GM21528 (cell line): Measurements from ENCODE around the gene TMEM158.

Experiments
- ATAC-seq: cut with Tn5 transposase; IDR thresholded peaks from one replicate; pipeline ENCODE4 v1.9.1; 2021; ENCODE audit warnings: mild to moderate bottlenecking, moderate library complexity; ENCODE audit not compliant: unreplicated experiment, low FRiP score

TMEM158 gene

DNA sequence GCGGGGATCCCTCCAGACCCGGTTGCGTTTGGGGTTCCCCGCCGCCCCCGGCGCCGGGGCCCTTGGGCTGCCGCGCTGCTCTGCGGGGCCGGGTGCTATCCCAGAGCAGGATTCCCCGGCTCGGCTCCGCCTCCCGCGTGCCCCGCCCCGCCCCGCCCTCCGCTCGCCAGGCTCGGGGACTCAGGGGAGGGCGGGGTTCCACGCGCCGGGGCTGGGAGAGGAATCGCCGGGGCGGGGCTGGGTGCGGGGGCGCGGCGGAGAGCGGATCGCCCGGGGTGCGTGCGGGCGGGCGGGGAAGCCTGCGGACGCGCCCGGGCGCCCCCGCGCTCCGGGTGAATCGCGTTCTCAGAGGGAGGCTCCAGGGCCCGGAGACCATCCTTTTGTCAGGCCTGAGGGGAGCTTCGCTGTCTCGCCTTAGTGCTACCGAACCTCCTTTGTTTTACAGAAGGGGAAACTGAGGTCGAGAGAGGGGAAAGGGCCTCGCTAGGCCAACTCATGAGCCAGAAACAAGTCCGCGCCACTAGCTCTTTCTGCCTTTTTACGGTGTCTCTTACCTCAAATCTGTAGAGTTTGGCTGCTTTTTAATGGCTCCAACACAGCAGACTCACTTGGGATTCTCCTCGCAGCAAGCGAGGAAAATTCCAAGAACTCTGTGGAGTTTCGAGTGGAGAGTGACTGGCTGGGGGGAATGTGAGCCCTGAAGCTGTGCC lies at the start of gene TMEM158:
TSS of gene TMEM158 (minus strand) at position 82 of the 710 bp plus-strand sequence. CDS start 260 bp downstream, outside the sequence.
- peak; percentile 77 for ATAC-seq

DNA sequence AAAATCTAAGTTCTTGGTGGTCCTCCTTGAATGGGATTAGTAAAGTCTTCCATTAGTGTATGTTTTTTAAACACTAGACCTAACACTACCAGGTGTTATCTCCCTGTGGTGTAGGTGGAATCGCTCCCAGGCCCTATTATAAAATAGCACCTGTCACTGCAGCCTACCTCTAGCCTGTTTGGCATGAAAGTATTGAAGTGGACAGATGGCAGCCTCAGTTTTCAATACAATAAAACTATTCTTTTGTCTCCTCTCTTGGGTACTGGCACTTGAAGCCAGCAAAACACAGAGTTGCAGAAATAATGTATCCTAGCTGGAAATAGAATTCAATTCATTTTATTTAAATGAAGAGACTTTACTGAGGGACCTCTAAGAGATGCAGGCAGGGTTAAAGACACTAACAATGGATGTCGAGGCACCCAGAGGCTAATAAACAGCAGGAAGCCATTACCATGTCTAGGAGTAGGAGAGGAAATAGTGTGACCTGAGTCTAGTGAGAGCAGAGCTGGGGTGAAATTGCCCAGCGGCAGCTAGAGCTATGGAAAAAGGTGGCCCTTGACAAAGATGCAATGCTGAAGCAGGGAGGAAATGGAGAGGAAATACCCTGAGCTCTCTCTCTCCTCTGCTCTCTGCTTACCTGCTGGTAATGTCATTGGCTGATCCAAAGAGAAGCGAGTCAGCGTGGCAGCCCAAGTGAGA lies 49.1 kb upstream of the TMEM158 start:
- ATAC-seq, result no peak

DNA sequence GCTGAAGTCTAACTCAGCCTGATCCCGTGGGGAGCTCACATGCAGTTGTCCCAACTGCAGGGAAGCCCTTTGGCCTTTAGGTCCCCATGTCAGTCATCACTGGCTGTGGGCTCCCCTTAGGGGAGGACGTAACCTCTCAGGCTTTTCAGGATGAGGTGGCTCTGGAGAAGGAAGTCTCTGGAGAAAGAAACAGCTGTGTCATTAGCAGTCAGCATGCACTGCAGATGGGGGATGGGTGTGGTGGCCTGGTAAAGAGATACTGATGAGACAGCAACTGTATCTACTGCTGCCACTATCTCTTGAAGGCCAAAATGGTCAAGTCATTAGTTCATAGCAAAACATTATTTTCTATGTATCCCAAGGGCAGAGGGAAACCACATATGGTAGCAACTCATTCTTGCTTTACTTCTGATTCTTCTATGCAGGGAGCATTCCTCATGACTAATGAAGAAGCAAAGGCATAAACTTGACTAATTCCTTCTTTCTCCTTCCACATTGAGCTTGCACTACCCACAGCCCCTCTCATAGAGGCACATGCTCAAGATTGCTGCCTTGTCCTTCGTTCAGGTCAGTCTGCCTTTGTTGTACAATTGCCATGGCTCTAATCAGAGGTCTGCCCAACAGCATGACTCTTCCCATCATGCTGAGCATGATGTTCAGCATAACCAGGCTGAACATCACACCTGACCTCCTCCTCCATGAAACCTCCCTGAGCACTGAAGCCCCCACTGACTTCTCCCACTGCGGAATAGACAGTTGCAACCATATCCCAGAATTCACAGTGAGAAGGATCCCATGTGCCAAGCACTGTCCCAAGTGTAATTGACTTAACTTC lies 47.8 kb upstream of the TMEM158 start:
- ATAC-seq, result no peak

DNA sequence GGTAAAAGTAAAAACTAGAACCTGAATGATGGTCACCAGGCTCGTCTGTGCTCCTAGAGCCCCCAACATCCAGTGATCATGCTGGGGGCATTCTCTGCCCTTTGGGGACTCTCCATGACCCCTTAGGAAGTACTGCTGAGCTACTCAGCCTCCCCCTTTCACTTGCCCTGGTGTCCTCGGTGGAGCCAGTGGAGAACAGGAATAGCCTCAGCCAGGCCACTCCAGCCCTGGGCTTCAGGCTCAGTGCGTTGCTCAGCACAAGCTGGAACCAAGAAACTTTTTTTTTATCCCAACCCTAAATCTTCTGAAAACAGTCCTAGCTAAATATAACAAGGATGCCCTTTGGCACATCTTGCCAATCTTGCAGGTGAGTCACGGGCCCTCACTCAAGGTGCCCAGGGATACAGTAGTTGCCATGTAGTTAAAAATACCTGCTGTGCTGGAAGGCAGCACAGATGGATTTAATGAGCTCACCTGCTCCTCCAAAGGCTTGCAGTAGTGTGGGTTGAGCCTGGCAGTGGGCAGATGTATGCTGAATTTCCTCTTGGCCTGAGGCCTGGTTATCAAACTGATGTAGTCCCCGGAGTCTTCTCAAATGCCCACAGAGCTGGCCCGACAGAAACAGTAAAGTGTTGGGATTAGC lies 46.9 kb upstream of the TMEM158 start:
- ATAC-seq, result no peak

DNA sequence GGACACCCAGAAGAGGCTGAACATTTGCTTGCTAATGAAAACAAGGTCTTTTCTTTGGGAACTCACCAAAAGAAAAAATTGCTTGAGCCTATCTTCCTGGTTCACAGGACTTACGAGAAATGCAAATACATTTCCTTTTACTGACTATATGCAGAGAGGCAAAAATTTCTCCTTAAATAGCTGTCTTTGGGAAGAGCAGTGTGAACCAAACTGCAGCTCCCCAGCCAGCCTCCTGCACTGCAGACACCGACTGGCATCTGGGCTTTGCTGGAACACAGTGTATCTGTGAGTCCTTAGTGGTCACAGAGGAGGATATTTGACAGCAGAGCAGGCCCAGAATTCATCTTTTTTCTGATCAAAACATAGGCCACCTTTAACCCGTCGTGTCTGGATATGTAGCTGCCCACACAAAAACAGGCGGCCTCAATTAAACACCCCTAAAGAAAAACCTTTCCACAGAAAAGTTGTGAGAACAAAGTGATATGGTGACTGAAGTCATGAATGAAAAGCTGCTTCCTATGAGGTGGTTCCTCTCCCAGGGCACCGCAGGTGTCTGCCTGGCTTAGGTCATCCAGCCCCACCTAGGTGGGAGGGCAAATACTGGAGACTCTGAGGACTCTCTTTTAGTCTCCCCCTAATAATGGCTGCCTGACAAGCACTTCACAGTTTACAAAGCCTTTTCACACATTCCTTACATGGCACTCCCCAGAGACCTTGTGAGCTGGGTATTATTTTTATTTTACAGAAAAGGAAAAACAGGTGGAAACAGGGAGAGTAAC lies 46.1 kb upstream of the TMEM158 start:
- no peak for ATAC-seq

DNA sequence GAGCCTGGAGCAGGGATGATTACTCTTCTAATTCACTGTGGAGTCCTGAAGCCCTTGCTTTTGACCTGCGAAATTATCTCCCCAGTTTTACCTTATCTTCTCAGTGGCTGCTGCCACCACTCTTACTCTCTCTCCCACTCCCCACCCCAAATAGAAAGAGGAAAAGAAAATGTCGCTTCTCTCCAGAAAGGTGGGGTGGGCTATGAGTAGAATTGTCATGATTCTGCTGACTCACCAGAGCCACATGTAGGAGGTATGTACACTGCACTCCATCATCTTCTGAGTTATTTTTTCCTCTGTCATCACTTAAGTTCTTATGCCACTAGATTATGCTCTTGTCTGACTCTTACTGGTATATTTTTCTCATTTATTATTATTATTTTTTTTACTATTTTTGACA lies 43.9 kb upstream of the TMEM158 start:
- ATAC-seq, result no peak

DNA sequence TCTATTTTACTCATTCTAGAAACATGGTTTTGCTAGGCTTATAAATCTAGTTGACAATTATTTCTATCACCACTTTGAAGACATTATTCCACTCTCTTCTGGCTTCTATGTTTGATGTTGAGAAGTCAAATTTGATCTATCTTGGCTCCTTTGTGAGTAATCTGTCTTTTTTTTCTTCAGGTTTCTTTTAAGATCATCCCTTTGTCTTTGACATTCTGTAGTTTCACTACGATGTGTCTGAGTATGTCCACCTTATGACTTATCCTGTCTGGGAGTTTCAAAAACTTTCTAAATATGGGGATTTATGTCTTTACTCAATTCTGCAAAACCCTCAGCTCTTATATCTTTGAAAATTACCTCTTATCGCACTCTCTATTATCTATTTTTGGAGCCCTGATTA lies 41.0 kb upstream of the TMEM158 start:
- no peak for ATAC-seq

DNA sequence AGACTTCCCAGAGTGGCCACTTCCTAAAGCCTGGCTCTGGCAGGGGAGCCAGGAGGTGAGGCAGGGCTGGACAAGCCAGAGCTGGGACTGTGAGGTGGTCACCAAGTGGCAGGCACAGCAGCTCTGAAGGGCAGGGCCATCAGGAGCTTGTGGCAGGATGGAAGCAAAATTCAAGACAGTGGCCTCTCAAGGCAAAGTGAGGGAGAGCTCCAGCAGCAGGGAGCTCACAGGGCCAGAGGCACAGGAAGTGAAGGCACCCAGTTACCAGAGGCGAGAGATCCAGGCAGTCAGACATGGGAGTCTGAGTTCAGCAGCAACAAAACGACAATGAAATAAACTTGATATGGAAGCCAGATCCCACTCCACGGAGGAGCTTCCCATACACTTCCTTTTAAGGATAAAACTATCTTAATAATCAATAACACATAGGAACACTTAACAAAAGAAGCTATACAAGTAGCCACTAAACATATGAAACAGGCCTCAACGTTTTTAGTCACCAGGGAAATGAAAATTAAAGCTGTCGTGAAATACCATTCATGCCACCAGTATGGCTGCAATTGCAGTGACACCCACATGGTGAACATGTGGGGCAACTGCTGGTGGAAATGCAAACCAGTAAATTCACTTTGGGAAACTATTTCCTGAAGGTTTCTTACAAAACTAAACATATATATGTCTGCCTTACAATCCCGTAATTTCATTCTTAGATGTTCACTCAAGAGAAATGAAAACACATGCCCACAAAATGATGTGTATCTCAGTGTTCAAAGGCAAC lies 35.4 kb upstream of the TMEM158 start:
- no peak for ATAC-seq

DNA sequence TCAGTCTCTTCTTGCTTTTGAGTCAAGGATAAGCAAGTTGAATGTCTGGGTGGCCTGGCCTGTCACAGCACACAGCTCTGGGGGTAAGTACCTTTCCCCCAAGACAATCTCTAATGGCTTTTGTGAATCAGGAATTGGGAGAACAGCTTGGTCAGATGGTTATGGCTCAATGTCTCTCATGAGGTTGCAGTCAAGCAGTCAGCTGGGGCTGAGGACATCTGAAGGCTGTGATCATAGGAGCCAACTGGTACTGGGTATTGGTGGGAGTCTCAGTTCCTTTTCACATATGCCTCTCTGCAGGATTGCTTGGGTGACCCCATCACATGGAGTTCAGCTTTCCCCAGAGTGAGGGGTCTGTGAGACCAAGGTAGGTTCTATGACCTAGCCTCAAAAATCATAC lies 33.0 kb upstream of the TMEM158 start:
- no peak for ATAC-seq

DNA sequence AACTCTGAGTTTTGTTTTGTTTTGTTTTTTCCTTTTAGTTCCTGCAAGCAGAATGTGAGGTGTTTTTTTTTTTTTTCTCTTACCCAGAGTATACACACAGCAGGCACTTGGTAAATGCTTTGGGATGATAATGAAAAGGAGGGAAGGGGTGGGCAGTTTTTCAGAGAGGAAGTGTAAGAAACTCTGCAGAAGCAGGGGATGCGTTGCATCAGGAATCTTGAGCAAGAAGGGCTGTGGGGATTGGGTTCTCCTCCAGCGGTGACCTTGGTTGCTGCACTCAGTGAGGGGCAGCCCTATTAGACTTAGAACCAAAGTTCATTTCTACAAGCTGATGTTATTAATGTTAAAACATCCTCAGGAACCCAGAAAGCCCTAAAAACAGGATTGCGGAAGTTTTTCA lies 32.2 kb upstream of the TMEM158 start:
- ATAC-seq, result no peak

DNA sequence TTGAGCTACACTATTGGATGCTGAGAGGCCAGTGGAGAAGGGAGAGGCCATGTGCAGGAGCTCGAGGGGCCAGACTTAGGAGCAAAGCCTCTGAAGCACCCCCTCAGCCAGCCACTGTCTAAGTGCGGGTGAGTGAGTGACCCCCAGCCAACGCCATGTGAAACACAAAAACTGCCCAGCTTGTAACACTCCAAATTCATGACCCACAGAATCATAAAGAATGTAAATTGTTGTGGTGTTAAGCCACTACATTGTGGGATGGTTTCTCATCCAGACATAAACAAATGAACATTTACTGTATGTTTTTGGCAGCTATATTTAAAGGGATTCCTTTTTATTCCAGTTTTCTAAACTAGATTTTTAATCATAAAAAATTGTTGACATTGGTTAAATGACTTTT lies 27.2 kb upstream of the TMEM158 start:
- ATAC-seq, result no peak

DNA sequence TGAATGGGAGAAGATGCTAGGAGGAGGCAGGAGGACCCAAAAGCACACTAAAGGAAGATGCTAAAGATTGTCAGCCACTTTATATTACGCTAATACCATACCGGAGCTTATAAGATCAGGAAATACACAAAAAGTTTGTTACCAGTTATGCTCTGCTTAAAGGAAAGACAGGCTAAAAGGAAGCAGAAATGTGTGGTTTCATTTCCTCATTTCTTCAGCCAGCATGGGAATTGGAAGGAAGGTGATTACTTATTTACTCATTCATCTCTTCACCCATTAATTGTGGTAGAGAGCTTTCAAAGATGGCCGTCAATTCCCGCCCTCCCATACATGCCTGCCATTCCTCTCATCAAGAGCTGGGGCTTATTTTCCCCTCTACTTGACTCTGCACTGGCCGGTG lies 26.7 kb upstream of the TMEM158 start:
- no peak for ATAC-seq

DNA sequence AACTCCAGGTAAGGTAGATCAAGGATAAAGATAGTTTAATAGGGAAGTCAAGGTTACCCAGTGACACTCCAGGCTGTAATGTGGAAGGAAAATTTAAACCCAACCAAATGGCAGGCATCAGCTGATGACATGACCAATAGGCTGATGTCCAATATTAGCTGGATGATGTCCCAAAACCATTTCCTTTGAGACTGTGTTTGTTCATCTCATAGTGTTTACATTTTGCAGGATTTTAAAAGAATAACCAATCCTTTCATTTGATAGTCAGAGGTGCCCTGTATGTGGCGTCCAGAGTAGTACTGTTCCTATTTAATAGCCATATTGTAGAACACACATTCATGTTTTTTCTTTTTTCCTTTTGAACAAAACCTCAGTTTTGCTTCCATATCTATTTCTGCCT lies 23.3 kb upstream of the TMEM158 start:
- no peak for ATAC-seq

DNA sequence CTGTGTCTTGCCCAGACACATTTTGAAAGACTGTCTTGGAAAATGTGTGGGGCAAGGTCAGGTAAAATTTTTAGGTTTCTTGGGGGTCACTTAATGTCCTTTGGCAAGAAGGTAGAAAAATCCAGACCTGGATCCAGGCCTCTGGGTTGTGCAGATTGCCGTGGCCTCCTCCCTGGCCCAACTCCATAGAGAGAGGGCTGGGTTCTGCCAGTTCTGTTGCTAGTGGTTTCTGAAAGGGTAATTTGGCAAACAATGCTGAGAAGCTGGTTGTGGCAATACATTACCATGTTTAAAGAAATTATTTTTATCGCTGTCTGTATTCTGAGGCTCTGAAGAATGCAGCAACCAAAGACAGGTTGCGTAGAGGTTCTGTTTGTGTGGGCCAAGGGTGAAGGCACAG lies 20.2 kb upstream of the TMEM158 start:
- no peak for ATAC-seq

DNA sequence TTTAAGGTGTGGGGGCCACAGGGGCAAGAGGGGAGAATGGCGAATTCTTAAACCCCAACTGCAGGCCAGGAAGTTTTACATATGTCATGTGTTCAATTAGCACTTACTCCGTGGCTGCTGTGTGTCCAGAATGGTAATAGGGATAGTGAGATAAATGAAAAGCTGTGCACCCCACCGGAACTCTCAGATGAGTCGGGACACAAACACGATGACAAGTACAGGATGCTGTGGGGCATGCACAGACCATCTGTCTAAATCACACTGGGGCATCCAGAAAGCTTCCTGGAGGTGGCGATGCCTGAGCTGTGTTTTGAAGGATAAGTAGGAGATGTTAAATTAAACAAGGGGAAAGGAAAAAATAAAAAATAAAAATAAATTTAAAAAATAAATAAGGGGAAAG lies 18.3 kb upstream of the TMEM158 start:
- no peak for ATAC-seq

DNA sequence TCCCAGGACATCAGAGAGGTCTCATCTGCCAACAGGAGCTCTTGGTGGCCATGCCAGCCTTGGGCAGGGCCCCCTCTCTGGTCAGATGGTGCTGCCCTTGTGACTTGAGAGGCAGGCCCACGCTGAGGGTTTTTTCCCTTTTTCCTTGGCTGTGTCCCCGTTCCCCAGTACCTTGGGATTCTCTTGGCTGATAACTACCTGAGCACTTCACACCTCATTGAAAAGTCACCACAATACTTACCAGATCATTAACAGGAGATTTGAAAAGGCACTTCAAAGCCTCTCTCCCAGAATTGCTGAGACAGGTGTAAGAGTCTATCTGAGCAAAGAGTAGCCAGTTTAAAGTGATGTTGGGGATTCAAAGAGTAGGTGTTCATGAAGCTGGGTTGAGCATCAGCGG lies 15.1 kb upstream of the TMEM158 start:
- no peak for ATAC-seq

DNA sequence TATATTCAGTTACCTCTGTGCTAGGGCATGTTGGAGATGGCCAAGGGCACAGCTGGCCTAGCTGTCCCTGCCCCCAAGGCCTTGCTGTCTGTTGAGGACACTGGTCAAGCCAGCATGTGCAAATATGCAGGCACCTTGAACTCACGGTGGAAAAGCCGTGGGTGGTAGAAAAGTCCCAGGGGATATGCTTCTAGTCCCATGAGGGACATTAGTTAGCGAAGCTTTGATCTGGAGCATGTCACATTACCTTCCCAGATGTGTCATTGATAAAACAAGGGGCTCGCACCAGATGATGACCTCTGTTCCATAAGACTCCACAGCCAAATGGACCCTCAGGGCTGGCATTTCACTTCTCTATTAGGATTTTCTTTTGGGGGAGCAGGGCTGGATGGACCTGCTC lies 14.2 kb upstream of the TMEM158 start:
- ATAC-seq, result no peak

DNA sequence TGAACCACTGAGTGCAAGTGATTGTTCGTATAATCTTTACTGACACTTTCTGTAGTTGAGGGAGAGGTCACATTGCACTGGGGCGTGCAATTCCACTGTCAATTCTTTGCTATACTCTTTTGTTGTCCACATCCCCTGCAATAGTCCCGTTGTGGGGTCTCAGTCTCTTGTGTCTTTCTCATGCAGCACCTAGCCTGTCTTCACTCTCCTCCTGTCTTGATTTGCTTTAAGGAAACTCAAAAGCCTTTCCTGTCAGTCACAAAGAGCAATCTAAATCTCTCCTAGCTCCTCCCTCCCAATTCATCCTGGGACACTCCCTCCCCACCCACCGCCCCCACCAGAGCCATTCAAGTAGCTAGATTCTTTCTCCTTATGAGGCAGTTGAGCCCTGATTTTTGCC lies 13.2 kb upstream of the TMEM158 start:
- no peak for ATAC-seq

DNA sequence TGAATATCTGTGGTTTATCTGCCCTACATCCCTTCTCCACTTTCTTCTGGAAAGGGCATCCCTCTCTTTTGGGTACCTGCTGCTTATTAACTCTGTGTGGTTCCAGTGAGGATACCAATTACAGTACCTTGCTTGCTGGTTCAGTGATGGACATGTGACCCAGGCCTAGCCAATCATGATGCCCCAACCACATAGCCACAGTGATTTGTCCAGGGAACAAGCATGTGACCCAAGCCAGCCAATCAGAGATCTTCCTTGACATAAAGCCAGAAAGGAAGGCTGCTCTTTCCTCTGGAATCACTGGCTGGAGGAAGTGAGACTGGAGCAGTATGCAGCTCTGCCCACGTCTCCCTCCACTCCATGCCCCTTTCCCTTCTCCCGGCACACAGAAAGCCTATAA lies 10.9 kb upstream of the TMEM158 start:
- no peak for ATAC-seq
